SK-N-SH treated with all-trans-retinoic acid at 6 μM for 48 hours (cell line): Measurements from ENCODE around the gene NUP98.

ENCODE experiments used
- BACH2 ChIP-seq: fragments of 250-450 bp; sonication (Bioruptor Pico); IDR thresholded peaks from 2 replicates; pipeline ENCODE4 v1.9.0; 2021; ENCODE audit warnings: mild to moderate bottlenecking, borderline replicate concordance
- GLIS3 ChIP-seq: fragments of 250-450 bp; sonication (Bioruptor Pico); IDR thresholded peaks from 2 replicates; pipeline ENCODE4 v1.5.0; 2020; ENCODE audit warnings: mild to moderate bottlenecking, moderate library complexity
- SNAI2 ChIP-seq: fragments of 250-450 bp; sonication (Bioruptor Pico); IDR thresholded peaks from 2 replicates; pipeline ENCODE4 v1.5.0; 2020; ENCODE audit warnings: mild to moderate bottlenecking, moderate library complexity
- ZNF70 ChIP-seq: fragments of 450-650 bp; formaldehyde crosslinking; IDR thresholded peaks from 2 replicates; pipeline ENCODE4 v1.5.0; 2020; ENCODE audit warnings: mild to moderate bottlenecking, moderate library complexity
- TF ChIP-seq, protein P1 (sequence below): fragments of 250-450 bp; sonication (Bioruptor Pico); IDR thresholded peaks from 2 replicates; pipeline ENCODE4 v1.5.0; 2020; ENCODE audit warnings: mild to moderate bottlenecking, moderate library complexity
- TF ChIP-seq, protein P2 (sequence below): fragments of 250-450 bp; sonication (Bioruptor Pico); IDR thresholded peaks from 2 replicates; pipeline ENCODE4 v1.8.0; 2020; ENCODE audit warnings: mild to moderate bottlenecking, moderate library complexity, borderline replicate concordance
- TF ChIP-seq, protein P3 (sequence below): fragments of 250-450 bp; sonication (Bioruptor Pico); IDR thresholded peaks from 2 replicates; pipeline ENCODE4 v1.5.1; 2020; ENCODE audit warnings: low read depth, mild to moderate bottlenecking, moderate library complexity
- TF ChIP-seq, protein P4 (sequence below): fragments of 250-450 bp; sonication (Bioruptor Pico); IDR thresholded peaks from 2 replicates; pipeline ENCODE4 v1.8.0; 2021; ENCODE audit warnings: low read depth, mild to moderate bottlenecking, moderate library complexity, borderline replicate concordance

DNA sequence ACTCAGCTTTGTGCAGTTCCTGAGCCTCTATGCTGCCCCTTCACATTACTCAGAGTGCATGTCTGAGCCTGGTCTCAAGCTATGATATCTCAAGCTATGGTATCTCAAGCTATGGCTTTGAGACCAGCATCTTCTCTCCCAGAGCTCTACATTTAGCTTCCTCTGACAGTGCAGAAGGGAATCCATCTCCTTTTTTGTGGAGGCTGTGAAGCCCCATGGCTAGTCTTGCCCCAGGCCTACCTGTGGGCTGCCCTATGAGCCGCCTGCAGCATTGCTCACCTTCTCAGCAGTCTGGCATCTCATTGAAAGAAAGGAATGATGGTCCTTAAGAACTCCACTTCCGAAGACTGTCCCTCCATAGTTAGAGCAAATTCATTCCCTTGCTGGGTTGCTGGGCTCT, 23.6 kb upstream of the NUP98 start:
- TF ChIP-seq GLIS3 (CRISPR knock-in tag) = no peak
- TF ChIP-seq, protein P1, sequence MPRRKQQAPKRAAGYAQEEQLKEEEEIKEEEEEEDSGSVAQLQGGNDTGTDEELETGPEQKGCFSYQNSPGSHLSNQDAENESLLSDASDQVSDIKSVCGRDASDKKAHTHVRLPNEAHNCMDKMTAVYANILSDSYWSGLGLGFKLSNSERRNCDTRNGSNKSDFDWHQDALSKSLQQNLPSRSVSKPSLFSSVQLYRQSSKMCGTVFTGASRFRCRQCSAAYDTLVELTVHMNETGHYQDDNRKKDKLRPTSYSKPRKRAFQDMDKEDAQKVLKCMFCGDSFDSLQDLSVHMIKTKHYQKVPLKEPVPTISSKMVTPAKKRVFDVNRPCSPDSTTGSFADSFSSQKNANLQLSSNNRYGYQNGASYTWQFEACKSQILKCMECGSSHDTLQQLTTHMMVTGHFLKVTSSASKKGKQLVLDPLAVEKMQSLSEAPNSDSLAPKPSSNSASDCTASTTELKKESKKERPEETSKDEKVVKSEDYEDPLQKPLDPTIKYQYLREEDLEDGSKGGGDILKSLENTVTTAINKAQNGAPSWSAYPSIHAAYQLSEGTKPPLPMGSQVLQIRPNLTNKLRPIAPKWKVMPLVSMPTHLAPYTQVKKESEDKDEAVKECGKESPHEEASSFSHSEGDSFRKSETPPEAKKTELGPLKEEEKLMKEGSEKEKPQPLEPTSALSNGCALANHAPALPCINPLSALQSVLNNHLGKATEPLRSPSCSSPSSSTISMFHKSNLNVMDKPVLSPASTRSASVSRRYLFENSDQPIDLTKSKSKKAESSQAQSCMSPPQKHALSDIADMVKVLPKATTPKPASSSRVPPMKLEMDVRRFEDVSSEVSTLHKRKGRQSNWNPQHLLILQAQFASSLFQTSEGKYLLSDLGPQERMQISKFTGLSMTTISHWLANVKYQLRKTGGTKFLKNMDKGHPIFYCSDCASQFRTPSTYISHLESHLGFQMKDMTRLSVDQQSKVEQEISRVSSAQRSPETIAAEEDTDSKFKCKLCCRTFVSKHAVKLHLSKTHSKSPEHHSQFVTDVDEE (CRISPR knock-in tag) = no peak
- TF ChIP-seq ZNF70 (CRISPR knock-in tag) = no peak
- TF ChIP-seq, protein P2, sequence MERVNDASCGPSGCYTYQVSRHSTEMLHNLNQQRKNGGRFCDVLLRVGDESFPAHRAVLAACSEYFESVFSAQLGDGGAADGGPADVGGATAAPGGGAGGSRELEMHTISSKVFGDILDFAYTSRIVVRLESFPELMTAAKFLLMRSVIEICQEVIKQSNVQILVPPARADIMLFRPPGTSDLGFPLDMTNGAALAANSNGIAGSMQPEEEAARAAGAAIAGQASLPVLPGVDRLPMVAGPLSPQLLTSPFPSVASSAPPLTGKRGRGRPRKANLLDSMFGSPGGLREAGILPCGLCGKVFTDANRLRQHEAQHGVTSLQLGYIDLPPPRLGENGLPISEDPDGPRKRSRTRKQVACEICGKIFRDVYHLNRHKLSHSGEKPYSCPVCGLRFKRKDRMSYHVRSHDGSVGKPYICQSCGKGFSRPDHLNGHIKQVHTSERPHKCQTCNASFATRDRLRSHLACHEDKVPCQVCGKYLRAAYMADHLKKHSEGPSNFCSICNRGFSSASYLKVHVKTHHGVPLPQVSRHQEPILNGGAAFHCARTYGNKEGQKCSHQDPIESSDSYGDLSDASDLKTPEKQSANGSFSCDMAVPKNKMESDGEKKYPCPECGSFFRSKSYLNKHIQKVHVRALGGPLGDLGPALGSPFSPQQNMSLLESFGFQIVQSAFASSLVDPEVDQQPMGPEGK = no peak
- TF ChIP-seq, protein P3, sequence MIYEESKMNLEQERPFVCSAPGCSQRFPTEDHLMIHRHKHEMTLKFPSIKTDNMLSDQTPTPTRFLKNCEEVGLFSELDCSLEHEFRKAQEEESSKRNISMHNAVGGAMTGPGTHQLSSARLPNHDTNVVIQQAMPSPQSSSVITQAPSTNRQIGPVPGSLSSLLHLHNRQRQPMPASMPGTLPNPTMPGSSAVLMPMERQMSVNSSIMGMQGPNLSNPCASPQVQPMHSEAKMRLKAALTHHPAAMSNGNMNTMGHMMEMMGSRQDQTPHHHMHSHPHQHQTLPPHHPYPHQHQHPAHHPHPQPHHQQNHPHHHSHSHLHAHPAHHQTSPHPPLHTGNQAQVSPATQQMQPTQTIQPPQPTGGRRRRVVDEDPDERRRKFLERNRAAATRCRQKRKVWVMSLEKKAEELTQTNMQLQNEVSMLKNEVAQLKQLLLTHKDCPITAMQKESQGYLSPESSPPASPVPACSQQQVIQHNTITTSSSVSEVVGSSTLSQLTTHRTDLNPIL (CRISPR knock-in tag) = no peak
- TF ChIP-seq, protein P4, sequence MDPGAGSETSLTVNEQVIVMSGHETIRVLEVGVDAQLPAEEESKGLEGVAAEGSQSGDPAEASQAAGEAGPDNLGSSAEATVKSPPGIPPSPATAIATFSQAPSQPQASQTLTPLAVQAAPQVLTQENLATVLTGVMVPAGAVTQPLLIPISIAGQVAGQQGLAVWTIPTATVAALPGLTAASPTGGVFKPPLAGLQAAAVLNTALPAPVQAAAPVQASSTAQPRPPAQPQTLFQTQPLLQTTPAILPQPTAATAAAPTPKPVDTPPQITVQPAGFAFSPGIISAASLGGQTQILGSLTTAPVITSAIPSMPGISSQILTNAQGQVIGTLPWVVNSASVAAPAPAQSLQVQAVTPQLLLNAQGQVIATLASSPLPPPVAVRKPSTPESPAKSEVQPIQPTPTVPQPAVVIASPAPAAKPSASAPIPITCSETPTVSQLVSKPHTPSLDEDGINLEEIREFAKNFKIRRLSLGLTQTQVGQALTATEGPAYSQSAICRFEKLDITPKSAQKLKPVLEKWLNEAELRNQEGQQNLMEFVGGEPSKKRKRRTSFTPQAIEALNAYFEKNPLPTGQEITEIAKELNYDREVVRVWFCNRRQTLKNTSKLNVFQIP (CRISPR knock-in tag) = no peak
- no peak for TF ChIP-seq BACH2 (CRISPR knock-in tag)
- no peak for TF ChIP-seq SNAI2 (CRISPR knock-in tag)
